Hepatocyte (in vitro differentiated cells): ENCODE data around the gene GTF2A2.

Experiments
- CTCF ChIP-seq: fragments of 200-600 bp; sonication (generic); IDR thresholded peaks from 2 replicates; pipeline ENCODE4 v1.5.1; 2016; ENCODE audit warnings: antibody characterized with exemption, mild to moderate bottlenecking; ENCODE audit not compliant: poor library complexity
- EZH2 ChIP-seq: fragments of 200-600 bp; sonication (generic); IDR thresholded peaks from 2 replicates; pipeline ENCODE4 v1.6.1; 2016; ENCODE audit warnings: antibody characterized with exemption, mild to moderate bottlenecking, borderline replicate concordance

GRCh38 chr15:59688782-59689625 lies 31.7 kb upstream of the GTF2A2 start, which contains the start of gene BNIP2:
- TF ChIP-seq CTCF, result no peak
- TF ChIP-seq EZH2, result no peak
